Psoas muscle (tissue), 8 donors: ENCODE data around the gene NARF. TPM values are rescaled to one million over a fixed set of nuclear protein-coding genes. Genes with fewer than 3 reads are reported as not detected.
A peak's percentile ranks its signal among the peaks of the same experiment; 100 is the strongest.

Experiments
- ATAC-seq, 4 donors: fragments of 200-7000 bp; cut with Tn5 transposase; one replicate each; pipeline ENCODE4 v1.9.1; 2020; ENCODE audit warnings: moderate library complexity in 3 of 4, mild to moderate bottlenecking in 2 of 4
- DNase-seq, 2 donors: peaks; one replicate each; pipeline ENCODE4 v3.0.0-alpha.2; 2020
- H3K27ac ChIP-seq: fragments of 200-600 bp; one replicate; pipeline ENCODE4 v1.8.0; 2022
- H3K27me3 ChIP-seq, 3 donors: fragments of 200-600 bp in 1 of 3; one replicate each; pipeline versions ENCODE4 v1.6.1 to v1.8.0; 2013 to 2022; ENCODE audit warnings: low read length in 2 of 3, mild to moderate bottlenecking in 2 of 3, moderate library complexity in 1 of 3; ENCODE audit not compliant: insufficient read depth in 3 of 3
- H3K36me3 ChIP-seq, 2 donors: fragments of 200-600 bp in 1 of 2; one replicate each; pipeline versions ENCODE4 v1.6.1 to v1.8.0; 2013 to 2022; ENCODE audit warnings: low read depth in 1 of 2, mild to moderate bottlenecking in 1 of 2, moderate library complexity in 1 of 2; ENCODE audit not compliant: insufficient read depth in 1 of 2
- H3K4me1 ChIP-seq: fragments of 200-600 bp; one replicate; pipeline ENCODE4 v1.8.0; 2022
- H3K4me3 ChIP-seq: fragments of 200-600 bp; one replicate; pipeline ENCODE4 v1.8.0; 2022; ENCODE audit warnings: mild to moderate bottlenecking
- H3K9me3 ChIP-seq: fragments of 200-600 bp; one replicate; pipeline ENCODE4 v1.8.0; 2022
- CTCF ChIP-seq: fragments of 200-600 bp; IDR thresholded peaks from one replicate; pipeline ENCODE4 v1.8.0; 2022; ENCODE audit warnings: antibody characterized with exemption
- WGBS, 3 donors: extraction: QIAGEN DNeasy Blood & Tissue Kit; methylation state at CpG; one replicate each; pipeline versions ENCODE4 v1.1.6 to v1.1.7; 2013; 5-methylcytosine and 5-hydroxymethylcytosine counted together
- intact Hi-C, 2 donors: fragments of 100-400 bp; cut with DNase I; formaldehyde crosslinking; loops; one replicate each; pipeline versions ENCODE4 v1.11.0 to v1.14.2; 2022
- polyA plus RNA-seq, 3 donors: library from polyadenylated mRNA; stranded (reverse); fragments of 200-250 nt; gene quantifications; one replicate each; pipeline ENCODE4 v1.2.3, GENCODE V29; 2013
- total RNA-seq, 4 donors: library from RNA; stranded (reverse); fragmentation: NEBNext Ultra II Directional in 2 of 4; extraction: Animal tissue kit (Norgen Biotek cat#: 25700) in 2 of 4; gene quantifications; one replicate each; pipeline versions ENCODE4 v1.2.1 to v1.2.4, GENCODE V29; 2021 to 2023
- donor health status: healthy with polysubstance abuse.
- donor health status: DM: no; HTN: no; CAD: no; lungs with moderate emphysema.
- donor health status: Bipolar disorder and iron deficiency.
- donor health status: healthy.
- donor health status: DM: yes; HTN: yes; CAD: no.
- donor health status: DM: no; HTN: no; CAD: no.
- donor health status: DM: no; HTN: no; CAD: no.
- donor health status: DM: yes; HTN: yes; CAD: no.

Gene NARF
- total and polyA plus RNA-seq, 7 donors, result 32.8 to 129 (median 43.1) TPM

- no peak for DNase-seq
- Histone ChIP-seq H3K4me3 (no peak overlapping the region), H3K4me1 (peaks cover 82% of the 10 kb centered on the region), H3K9me3 (no peaks in the 10 kb centered on the region), H3K27ac (peak overlapping the region; percentile 77), H3K36me3 (no peaks in the 10 kb centered on the region), H3K27me3 (no peaks in the 10 kb centered on the region)
- TF ChIP-seq CTCF, result no peak
- WGBS, 3 donors, result 21 to 50% (median 25%) methylated on average over 4 of the region's 4 CpGs
- no peak for ATAC-seq
- intact Hi-C loops, result no loop called here
Measured at GRCh38 chr17:82525712-82526111, 67.2 kb downstream of the NARF start.

- Histone ChIP-seq H3K27me3 (no peaks in the 10 kb centered on the region), H3K27ac (peak overlapping the region; percentile 77), H3K9me3 (no peaks in the 10 kb centered on the region), H3K4me1 (peaks cover 78% of the 10 kb centered on the region), H3K4me3 (no peak overlapping the region), H3K36me3 (no peaks in the 10 kb centered on the region)
- 71 to 79% (median 72%) methylated on average over 8 of the region's 8 CpGs for WGBS, 3 donors
- TF ChIP-seq CTCF, result no peak
- DNase-seq, result no peak
- ATAC-seq, result peak in 1 of 4 donors; percentile 44
- intact Hi-C loops, result no loop called here
Measured at GRCh38 chr17:82527898-82528297, 69.4 kb downstream of the NARF start.

GRCh38 chr17:82528484-82529265 is 70.1 kb downstream of the NARF start:
- Histone ChIP-seq H3K27me3 (no peaks in the 10 kb centered on the region), H3K36me3 (no peaks in the 10 kb centered on the region), H3K4me1 (peaks cover 80% of the 10 kb centered on the region), H3K27ac (peak overlapping the region; percentile 77), H3K4me3 (peak overlapping the region; percentile 35), H3K9me3 (no peaks in the 10 kb centered on the region)
- WGBS, 3 donors, result 16 to 31% (median 22%) methylated on average over 17 of the region's 17 CpGs
- TF ChIP-seq CTCF, result peak; percentile 48
- intact Hi-C loops, result no loop called here
- peak; percentile 93 to 96 (median 94) for ATAC-seq
- DNase-seq, result peak; percentile 69 to 84

- intact Hi-C loops, result no loop called here
- 71 to 84% (median 78%) methylated on average over 9 of the region's 9 CpGs for WGBS, 3 donors
- Histone ChIP-seq H3K4me3 (peak overlapping the region; percentile 35), H3K9me3 (no peaks in the 10 kb centered on the region), H3K27ac (peak overlapping the region; percentile 77), H3K27me3 (no peaks in the 10 kb centered on the region), H3K4me1 (peaks cover 79% of the 10 kb centered on the region), H3K36me3 (no peaks in the 10 kb centered on the region)
- TF ChIP-seq CTCF, result no peak
- DNase-seq (no peak), ATAC-seq (no peak)
Measured at GRCh38 chr17:82529914-82530300, 71.4 kb downstream of the NARF start.
